ENCODE measurements around the gene CDH4. TPM values are rescaled to one million over a fixed set of nuclear protein-coding genes. Genes with fewer than 3 reads are reported as not detected.

Gene CDH4
- total and polyA plus RNA-seq, 2 donors (not counting 1 experiment from before 2014, with no cell fraction given): not detected

- POLR2A ChIA-PET: no interaction called here
These were observed 701.3 kb downstream of the CDH4 start for GRCh38 chr20:61953037-61954021.

More at GRCh38 chr20:61953037-61954021, 701.3 kb downstream of the CDH4 start:
- 90% methylated on average over 19 of the region's 20 CpGs for WGBS (ENCODE audit: insufficient coverage)
- Histone ChIP-seq H3K4me2 (replicated peaks; ENCODE audit: low read depth, low read length, poor library complexity, severe bottlenecking) (no peak overlapping the region), H2AFZ (ENCODE audit: insufficient read depth, low read depth, low read length, poor library complexity, severe bottlenecking) (no peak overlapping the region), H3K9me3 (ENCODE audit: control extremely low read depth in 1 of 3, control insufficient read depth in 2 of 3, insufficient read depth in 1 of 3, low read length in 2 of 3) (peaks cover 0 to 3% (median 0%) of the 10 kb centered on the region in 3 donors), H3K4me3 (ENCODE audit: control extremely low read depth in 1 of 5, extremely low read depth in 1 of 5, insufficient read depth in 1 of 5, low read depth in 2 of 5, low read length in 4 of 5) (no peak overlapping the region), H3K27ac (ENCODE audit: low read length in 2 of 2) (no peak overlapping the region), H3K27me3 (replicated peaks in 1 of 4; ENCODE audit: control extremely low read depth in 1 of 4, control insufficient read depth in 3 of 4, insufficient read depth in 4 of 4, low read length in 3 of 4) (peaks cover 0 to 15% (median 0%) of the 10 kb centered on the region in 4 experiments), H4K20me1 (ENCODE audit: control insufficient read depth, insufficient read depth, low read length, poor library complexity, severe bottlenecking) (no peaks in the 10 kb centered on the region), H3K36me3 (replicated peaks in 1 of 2; ENCODE audit: control extremely low read depth in 1 of 2, control insufficient read depth in 1 of 2, extremely low read depth in 1 of 2, insufficient read depth in 2 of 2, low read length in 1 of 2) (no peaks in the 10 kb centered on the region), H3K9ac (ENCODE audit: low read length) (no peak overlapping the region), H3K79me2 (ENCODE audit: control insufficient read depth, insufficient read depth, low read length) (no peaks in the 10 kb centered on the region), H3K4me1 (ENCODE audit: control insufficient read depth in 2 of 2, insufficient read depth in 2 of 2, low read length in 2 of 2) (no peaks in the 10 kb centered on the region)
- no peaks in the 10 kb centered on the region for H3K4me1 Mint-ChIP-seq
- CTCF ChIA-PET: no interaction called here
- H3K27me3 Mint-ChIP-seq: peaks cover 23% of the 10 kb centered on the region
- intact Hi-C loops (cut with micrococcal nuclease): no loop called here
- H3K27ac Mint-ChIP-seq: no peak overlapping the region
- no peak for ATAC-seq (ENCODE audit: low read depth)
- no peaks in the 10 kb centered on the region for H3K9me3 Mint-ChIP-seq (ENCODE audit: insufficient read depth)
- no peak overlapping the region for H3K4me3 Mint-ChIP-seq
- DNase-seq: no peak
- TF ChIP-seq CTCF (IDR thresholded peaks at IDR 0.05): no peak
- no peak for TF ChIP-seq EZH2 (IDR thresholded peaks at IDR 0.05; ENCODE audit: borderline replicate concordance, insufficient read depth, low read depth, low read length, poor library complexity, severe bottlenecking)

Data from B cell (primary cell).